Nephron progenitor cell (in vitro differentiated cells): ENCODE measurements around the gene CRKL.

Source experiments
- DNase-seq: peaks from one replicate; pipeline ENCODE4 v3.0.0; 2021
- H3K27ac Mint-ChIP-seq: 2 replicates; pipeline ENCODE4 v1.8.0; 2021; ENCODE audit warnings: mild to moderate bottlenecking, moderate library complexity, mixed read lengths
- H3K27me3 Mint-ChIP-seq: 2 replicates; pipeline ENCODE4 v1.8.0; 2021; ENCODE audit warnings: mild to moderate bottlenecking, low read depth, mixed read lengths; ENCODE audit not compliant: poor library complexity
- H3K36me3 Mint-ChIP-seq: 2 replicates; pipeline ENCODE4 v1.8.0; 2021; ENCODE audit warnings: low read depth, mixed read lengths
- H3K4me1 Mint-ChIP-seq: 2 replicates; pipeline ENCODE4 v1.8.0; 2021; ENCODE audit warnings: mixed read lengths
- H3K4me3 Mint-ChIP-seq: 2 replicates; pipeline ENCODE4 v1.8.0; 2021; ENCODE audit warnings: mild to moderate bottlenecking, moderate library complexity, mixed read lengths
- H3K9me3 Mint-ChIP-seq: 2 replicates; pipeline ENCODE4 v1.8.0; 2021; ENCODE audit warnings: mild to moderate bottlenecking, moderate library complexity, mixed read lengths
- CTCF ChIP-seq: fragments of 200-600 bp; sonication (generic); IDR thresholded peaks from 2 replicates; pipeline ENCODE4 v1.5.0; 2021; ENCODE audit warnings: antibody characterized with exemption

The CRKL gene

GRCh38 chr22:20994128-20994901, 77.1 kb downstream of the CRKL start:
- Mint-ChIP-seq H3K9me3 (no peaks in the 10 kb centered on the region), H3K4me1 (no peaks in the 10 kb centered on the region), H3K27ac (no peak overlapping the region), H3K36me3 (no peaks in the 10 kb centered on the region), H3K4me3 (no peak overlapping the region), H3K27me3 (no peaks in the 10 kb centered on the region)
- DNase-seq = no peak
- no peak for TF ChIP-seq CTCF

GRCh38 chr22:20994902-20995241, 77.7 kb downstream of the CRKL start:
- Mint-ChIP-seq H3K27ac (no peak overlapping the region), H3K4me1 (no peaks in the 10 kb centered on the region), H3K27me3 (no peaks in the 10 kb centered on the region), H3K4me3 (no peak overlapping the region), H3K36me3 (no peaks in the 10 kb centered on the region), H3K9me3 (no peaks in the 10 kb centered on the region)
- TF ChIP-seq CTCF = no peak
- DNase-seq = no peak

- no peaks in the 10 kb centered on the region for H3K36me3 Mint-ChIP-seq
- H3K4me3 Mint-ChIP-seq = no peak overlapping the region
- DNase-seq = no peak
- H3K4me1 Mint-ChIP-seq = peaks cover 5% of the 10 kb centered on the region
- peak overlapping the region; percentile 48 for H3K27ac Mint-ChIP-seq
- no peak for TF ChIP-seq CTCF
- H3K27me3 Mint-ChIP-seq = no peaks in the 10 kb centered on the region
- H3K9me3 Mint-ChIP-seq = no peaks in the 10 kb centered on the region
These were observed 78.3 kb downstream of the CRKL start for GRCh38 chr22:20995329-20996030.

- TF ChIP-seq CTCF = no peak
- no peaks in the 10 kb centered on the region for H3K27me3 Mint-ChIP-seq
- H3K4me1 Mint-ChIP-seq = peaks cover 11% of the 10 kb centered on the region
- no peak overlapping the region for H3K4me3 Mint-ChIP-seq
- H3K9me3 Mint-ChIP-seq = no peaks in the 10 kb centered on the region
- H3K36me3 Mint-ChIP-seq = no peaks in the 10 kb centered on the region
- DNase-seq = no peak
- no peak overlapping the region for H3K27ac Mint-ChIP-seq
These were observed 78.8 kb downstream of the CRKL start for GRCh38 chr22:20996031-20996410.

DNA sequence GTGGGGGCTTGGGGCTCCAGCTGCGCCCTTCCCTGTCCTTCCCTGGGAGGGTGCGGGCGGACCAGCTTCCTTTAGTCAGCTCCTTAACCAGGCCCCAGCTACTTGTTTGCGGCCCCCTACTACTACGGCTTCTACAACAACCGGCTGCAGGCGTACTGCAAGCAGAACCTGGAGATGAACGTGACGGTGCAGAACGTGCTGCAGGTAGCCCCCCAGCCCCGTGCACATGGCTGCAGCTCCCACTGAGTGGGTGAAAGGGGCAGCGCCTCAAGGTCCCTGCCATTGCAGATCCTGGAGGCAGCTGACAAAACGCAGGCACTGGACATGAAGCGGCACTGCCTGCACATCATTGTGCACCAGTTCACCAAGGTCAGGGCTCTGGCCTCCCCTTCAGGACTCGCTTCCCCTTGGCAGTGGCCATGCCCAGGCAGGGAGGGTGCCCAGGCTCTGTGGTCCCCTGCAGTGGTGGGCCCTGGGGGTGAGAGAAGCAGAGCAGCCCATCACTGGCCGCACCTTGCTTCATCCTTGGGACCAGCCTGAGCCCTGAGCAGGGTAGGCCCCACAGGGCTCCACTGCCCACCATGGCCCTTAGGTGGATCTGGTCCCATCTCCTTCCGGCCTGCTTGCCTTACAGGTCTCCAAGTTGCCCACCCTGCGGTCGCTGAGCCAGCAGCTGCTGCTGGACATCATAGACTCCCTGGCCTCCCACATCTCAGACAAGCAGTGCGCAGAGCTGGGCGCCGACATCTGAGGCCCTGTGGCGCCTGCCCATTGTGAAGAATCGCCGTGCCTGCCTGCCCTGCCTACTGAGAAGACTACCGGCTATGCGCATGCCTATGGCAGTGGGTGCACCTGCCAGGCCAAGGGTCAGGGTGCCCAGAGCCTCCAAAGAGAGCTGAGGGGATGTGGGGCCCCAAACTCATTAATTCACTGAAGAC, 79.7 kb downstream of the CRKL start:
- H3K4me1 Mint-ChIP-seq = peaks cover 18% of the 10 kb centered on the region
- no peaks in the 10 kb centered on the region for H3K36me3 Mint-ChIP-seq
- H3K27ac Mint-ChIP-seq = no peak overlapping the region
- no peak for DNase-seq
- no peaks in the 10 kb centered on the region for H3K9me3 Mint-ChIP-seq
- H3K27me3 Mint-ChIP-seq = peaks cover 5% of the 10 kb centered on the region
- H3K4me3 Mint-ChIP-seq = no peak overlapping the region
- TF ChIP-seq CTCF = no peak
